NCI-H345 treated with DMSO at 0.1 percent for 48 hours (cell line): Measurements from ENCODE around the gene NPTN.

ENCODE experiments used
- DNase-seq: peaks from one replicate; lab custom pipeline; 2025; ENCODE audit not compliant: unreplicated experiment; lab: John Stamatoyannopoulos, UW

NPTN gene

DNA sequence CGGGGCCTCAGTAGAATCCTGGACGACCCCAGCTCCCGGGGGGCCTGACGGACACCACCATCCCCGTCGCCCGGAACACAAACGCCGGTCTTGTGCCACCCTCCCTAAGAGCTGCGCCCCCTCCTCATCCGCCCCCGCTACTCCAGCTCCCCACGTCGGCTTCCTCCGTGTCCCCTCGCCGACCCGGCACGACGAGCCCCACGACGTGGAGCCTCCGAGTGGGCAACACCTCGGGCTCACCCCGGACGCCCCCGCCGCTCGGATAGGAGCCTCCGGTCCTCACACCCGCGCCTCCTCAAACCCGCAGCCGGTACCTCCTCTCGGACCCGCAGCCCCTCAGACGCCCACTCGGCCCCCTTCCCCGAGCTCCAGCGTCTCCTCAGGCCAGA, 525 bp downstream of the NPTN start:
- no peak for DNase-seq

- no peak for DNase-seq
These were observed 1.1 kb downstream of the NPTN start for GRCh38 chr15:73631915-73632669.

DNA sequence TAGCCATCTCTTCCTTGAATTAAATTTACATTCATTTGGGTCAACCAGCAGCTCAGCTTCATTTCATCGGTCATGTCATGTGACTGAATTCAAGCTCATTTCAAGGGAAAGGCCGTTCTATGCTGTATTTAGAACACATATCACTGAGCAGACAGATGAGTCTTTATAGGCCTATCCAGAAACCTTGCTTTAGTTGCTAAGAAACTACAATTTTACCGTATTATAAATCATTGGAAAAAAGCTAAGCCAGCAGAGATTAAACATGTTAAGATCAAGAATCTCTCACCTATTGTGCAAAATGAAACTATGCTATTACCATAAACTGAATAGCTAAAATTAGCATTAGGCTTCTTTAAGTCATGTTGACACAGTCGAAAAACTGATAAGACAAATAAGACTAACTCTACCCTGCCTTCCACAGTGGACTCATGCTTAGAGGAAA, 2.2 kb downstream of the NPTN start:
- no peak for DNase-seq

- no peak for DNase-seq
These were observed 3.3 kb downstream of the NPTN start for GRCh38 chr15:73629798-73630429.

GRCh38 chr15:73628976-73629797, 4.0 kb downstream of the NPTN start:
- DNase-seq, result no peak

GRCh38 chr15:73628102-73628501, 5.1 kb downstream of the NPTN start:
- no peak for DNase-seq

- no peak for DNase-seq
These were observed 7.1 kb downstream of the NPTN start for GRCh38 chr15:73626072-73626471.

GRCh38 chr15:73624530-73624929, 8.7 kb downstream of the NPTN start:
- DNase-seq, result no peak

GRCh38 chr15:73621286-73621826, 11.8 kb downstream of the NPTN start:
- DNase-seq, result no peak

GRCh38 chr15:73620078-73620477, 13.1 kb downstream of the NPTN start:
- DNase-seq, result no peak

GRCh38 chr15:73617913-73618312, 15.3 kb downstream of the NPTN start:
- DNase-seq, result no peak

DNA sequence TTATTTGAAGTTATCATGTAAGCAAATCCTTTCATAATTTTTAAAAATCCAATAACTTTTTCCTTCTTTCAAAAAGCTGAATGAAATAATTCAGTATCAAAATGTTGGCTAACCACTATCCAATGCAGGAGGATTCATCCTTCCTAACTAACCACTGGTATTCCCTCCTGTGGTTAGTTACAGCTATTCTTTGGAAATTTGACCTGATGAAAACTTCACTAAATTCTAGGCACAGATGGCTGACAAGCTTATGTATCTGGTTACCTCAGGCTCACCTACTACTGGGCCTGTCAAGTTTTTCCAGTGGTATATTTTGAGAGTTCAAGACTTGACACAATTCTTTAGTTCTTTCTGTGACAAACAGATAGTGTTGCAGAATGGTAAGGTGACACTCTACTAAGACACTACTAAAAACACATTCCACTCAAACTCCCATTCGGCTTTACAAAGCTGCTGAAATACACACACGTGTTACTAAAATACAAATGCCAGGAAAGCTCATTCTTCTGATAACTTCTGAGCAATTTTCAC, 15.8 kb downstream of the NPTN start:
- DNase-seq, result no peak

- no peak for DNase-seq
These were observed 24.2 kb downstream of the NPTN start for GRCh38 chr15:73608941-73609340.

DNA sequence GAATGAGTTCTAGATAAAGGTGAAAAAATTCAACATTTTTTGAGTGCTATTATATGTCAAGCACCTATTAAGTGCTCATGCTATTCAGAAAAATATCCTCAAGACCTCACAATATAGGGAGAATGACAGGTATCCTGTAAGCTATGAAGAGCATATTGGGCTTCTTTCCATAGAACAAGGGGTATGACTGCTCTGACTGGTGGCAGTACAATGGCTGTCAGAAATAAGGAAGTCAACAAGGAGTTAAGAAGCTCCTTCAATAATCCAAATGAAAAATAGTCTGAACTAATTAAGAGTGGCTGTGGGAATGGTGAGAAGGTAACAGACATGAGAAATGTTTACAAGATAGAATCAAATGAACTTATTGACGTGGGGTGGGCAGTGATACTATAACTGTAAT, 24.7 kb downstream of the NPTN start:
- DNase-seq, result no peak

DNA sequence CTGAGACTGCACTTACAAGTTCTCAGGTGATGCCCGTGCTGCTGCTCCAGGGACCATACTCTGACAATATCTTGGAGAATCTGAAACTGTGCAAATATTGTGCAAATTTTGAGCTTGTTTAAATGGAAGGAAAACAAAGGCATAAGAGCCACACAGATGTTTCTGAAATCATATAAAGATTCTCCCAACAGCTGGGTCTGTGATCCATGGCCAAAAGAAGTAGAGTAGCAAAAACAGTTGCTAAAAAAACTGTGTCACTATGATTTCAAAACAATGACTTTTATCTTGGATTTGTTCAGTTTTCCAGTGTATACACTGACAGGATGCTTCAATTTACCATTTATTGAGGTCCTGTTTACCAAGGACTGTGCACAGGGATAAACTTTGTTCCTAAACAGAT, 25.3 kb downstream of the NPTN start:
- no peak for DNase-seq

GRCh38 chr15:73607405-73607804, 25.8 kb downstream of the NPTN start:
- DNase-seq, result no peak

DNA sequence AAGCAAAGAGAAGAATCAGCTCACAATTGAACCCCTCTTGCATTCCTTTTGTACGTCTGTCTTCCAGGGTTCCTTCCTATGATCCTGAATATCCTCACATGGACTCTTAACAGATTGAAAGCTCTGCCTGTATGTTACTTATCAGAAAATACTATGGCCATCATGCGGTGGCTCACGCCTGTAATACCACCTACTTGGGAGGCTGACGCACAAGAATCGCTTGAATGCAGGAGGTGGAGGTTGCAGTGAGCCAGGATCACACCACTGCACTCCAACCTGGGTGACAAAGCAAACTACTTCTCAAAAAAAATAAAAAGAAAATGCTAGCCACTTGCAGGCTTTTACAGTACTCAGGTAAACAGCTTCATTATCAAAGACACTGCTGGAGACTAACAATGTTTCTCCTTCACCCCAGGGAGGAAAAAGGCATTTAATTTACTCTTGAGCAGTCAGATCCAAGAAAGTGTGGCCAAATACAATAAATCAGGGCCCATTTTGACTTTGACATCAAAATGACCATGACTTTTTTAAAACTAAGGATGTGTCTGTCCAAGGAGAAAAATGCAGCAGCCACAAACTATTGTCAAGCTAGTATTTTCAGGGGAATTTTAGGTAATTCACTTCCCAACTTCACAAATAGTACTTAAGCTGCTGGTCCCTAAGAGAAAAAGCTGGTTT, 27.3 kb downstream of the NPTN start:
- DNase-seq, result no peak

- no peak for DNase-seq
These were observed 28.7 kb downstream of the NPTN start for GRCh38 chr15:73604477-73604876.

GRCh38 chr15:73602992-73603391, 30.2 kb downstream of the NPTN start:
- DNase-seq, result no peak

DNA sequence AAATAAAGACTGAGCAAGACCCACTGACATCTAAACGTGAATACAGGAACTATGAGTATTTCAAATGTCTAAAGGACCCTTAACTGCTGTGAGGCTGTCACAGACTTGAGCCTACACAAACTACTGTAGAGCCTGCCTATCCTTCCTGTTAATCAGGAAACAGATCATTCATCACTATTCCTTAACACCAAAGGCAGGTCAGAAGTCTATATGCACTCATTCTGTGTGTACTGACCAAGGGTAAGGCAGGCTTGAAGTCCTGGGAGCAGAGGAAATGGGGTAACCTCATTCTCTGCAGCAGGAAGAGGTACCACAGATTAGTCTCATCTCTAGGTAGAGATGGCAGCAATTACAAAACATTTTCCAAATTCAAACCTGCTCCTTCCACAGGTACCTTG, 30.7 kb downstream of the NPTN start:
- no peak for DNase-seq
